ENCODE measurements around the gene CNGA3.

The CNGA3 gene

DNA sequence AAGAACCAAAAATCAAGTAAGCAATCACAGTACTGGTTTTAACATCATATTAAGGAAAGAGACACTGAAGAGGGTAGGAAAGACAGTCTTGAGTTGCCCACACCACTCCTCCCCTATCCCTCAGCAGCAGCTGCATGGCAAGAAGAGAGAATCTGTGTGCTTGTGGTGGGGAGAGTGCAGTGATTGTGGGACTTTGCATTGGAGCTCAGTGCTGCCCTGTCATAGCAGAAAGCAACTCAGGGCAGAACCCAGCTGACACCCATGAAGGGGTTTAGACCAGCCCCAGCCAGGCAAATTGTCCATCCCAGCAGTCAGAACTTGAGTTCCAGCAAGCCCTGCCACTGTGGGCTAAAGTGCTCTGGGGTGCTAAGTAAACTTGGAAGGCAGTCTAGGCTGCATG is 57.6 kb downstream of the CNGA3 start:
- Histone ChIP-seq H2BK12ac (ENCODE audit: low read length in 2 of 2) (no peak overlapping the region), H3K23ac (ENCODE audit: low read length in 2 of 2) (no peak overlapping the region), H2BK5ac (ENCODE audit: low read depth, low read length, poor library complexity, severe bottlenecking) (no peak overlapping the region), H3K14ac (ENCODE audit: low read length in 2 of 2) (no peak overlapping the region), H2BK15ac (ENCODE audit: low read depth, poor library complexity, severe bottlenecking) (no peak overlapping the region), H2AK5ac (ENCODE audit: low read length, severe bottlenecking) (no peak overlapping the region), H3K4ac (ENCODE audit: low read depth in 1 of 2, low read length in 2 of 2) (no peak overlapping the region), H3K27me3 (ENCODE audit: control insufficient read depth in 1 of 2, insufficient read depth in 1 of 2, low read length in 2 of 2) (peaks cover 24 to 52% of the 10 kb centered on the region in 2 experiments), H3K9ac (ENCODE audit: low read length) (no peak overlapping the region), H3K36me3 (ENCODE audit: control insufficient read depth in 1 of 2, insufficient read depth in 2 of 2, low read depth in 1 of 2, low read length in 2 of 2) (no peaks in the 10 kb centered on the region), H3K27ac (ENCODE audit: low read length, poor library complexity, severe bottlenecking) (no peak overlapping the region), H3K79me1 (replicated peaks; ENCODE audit: low read length, poor library complexity, severe bottlenecking) (no peaks in the 10 kb centered on the region), H3K4me2 (ENCODE audit: low read length, poor library complexity, severe bottlenecking) (no peak overlapping the region), H3K4me3 (ENCODE audit: insufficient read depth in 1 of 2, low read depth in 1 of 2, low read length in 2 of 2) (no peak overlapping the region), H3K18ac (ENCODE audit: low read depth in 1 of 2, low read length in 2 of 2) (no peak overlapping the region), H2AFZ (ENCODE audit: low read depth, low read length) (no peak overlapping the region), H3K4me1 (ENCODE audit: control insufficient read depth, insufficient read depth, low read depth, low read length) (no peaks in the 10 kb centered on the region), H4K91ac (ENCODE audit: low read length) (no peak overlapping the region), H2BK120ac (ENCODE audit: low read depth, low read length) (no peak overlapping the region), H3K9me3 (ENCODE audit: control insufficient read depth, low read length) (no peaks in the 10 kb centered on the region), H4K8ac (ENCODE audit: low read length) (no peak overlapping the region)
- DNase-seq = no peak

DNA sequence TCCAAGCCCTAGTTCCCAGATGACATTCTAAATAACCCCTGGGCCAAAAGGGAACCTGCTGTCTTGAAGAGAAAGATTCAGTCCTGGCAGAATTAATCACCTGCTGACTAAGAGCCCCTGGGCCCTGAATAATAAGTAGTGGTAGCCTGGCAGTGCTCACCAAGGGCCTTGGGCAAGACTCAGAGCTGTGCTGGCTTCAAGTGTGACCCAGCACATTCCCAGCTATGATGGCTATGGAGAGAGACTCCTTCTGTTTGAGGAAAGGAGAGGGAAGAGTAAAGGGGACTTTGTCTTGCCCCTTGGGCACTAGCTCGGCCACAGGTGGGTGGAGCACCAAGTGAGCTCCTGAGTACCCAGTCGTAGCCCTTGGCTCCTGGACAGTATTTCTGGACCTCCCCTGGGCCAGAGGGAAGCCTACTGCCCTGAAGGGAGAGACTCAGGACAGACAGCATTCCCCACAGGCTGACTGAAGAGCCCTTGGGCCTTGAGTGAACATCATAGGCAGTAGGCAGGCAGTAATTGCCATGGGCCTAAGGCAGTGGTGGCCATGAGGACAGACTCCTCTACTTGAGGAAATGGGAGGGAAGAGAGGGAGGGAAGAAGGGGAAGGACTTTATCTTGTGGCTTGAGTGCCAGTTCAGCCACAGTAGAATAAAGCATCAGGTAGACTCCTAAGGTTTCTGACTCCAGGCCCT is 58.4 kb downstream of the CNGA3 start:
- Histone ChIP-seq H3K18ac (ENCODE audit: low read depth in 1 of 2, low read length in 2 of 2) (no peak overlapping the region), H2BK12ac (ENCODE audit: low read length in 2 of 2) (no peak overlapping the region), H2AFZ (ENCODE audit: low read depth, low read length) (no peak overlapping the region), H3K4me2 (ENCODE audit: low read length, poor library complexity, severe bottlenecking) (no peak overlapping the region), H3K4me1 (ENCODE audit: control insufficient read depth, insufficient read depth, low read depth, low read length) (no peaks in the 10 kb centered on the region), H3K9ac (ENCODE audit: low read length) (no peak overlapping the region), H3K9me3 (ENCODE audit: control insufficient read depth, low read length) (no peaks in the 10 kb centered on the region), H3K27ac (ENCODE audit: low read length, poor library complexity, severe bottlenecking) (no peak overlapping the region), H3K23ac (ENCODE audit: low read length in 2 of 2) (no peak overlapping the region), H2BK15ac (ENCODE audit: low read depth, poor library complexity, severe bottlenecking) (no peak overlapping the region), H3K36me3 (ENCODE audit: control insufficient read depth in 1 of 2, insufficient read depth in 2 of 2, low read depth in 1 of 2, low read length in 2 of 2) (no peaks in the 10 kb centered on the region), H3K4me3 (ENCODE audit: insufficient read depth in 1 of 2, low read depth in 1 of 2, low read length in 2 of 2) (no peak overlapping the region), H2AK5ac (ENCODE audit: low read length, severe bottlenecking) (no peak overlapping the region), H4K91ac (ENCODE audit: low read length) (no peak overlapping the region), H3K4ac (ENCODE audit: low read depth in 1 of 2, low read length in 2 of 2) (no peak overlapping the region), H3K14ac (ENCODE audit: low read length in 2 of 2) (no peak overlapping the region), H2BK120ac (ENCODE audit: low read depth, low read length) (no peak overlapping the region), H3K27me3 (ENCODE audit: control insufficient read depth in 1 of 2, insufficient read depth in 1 of 2, low read length in 2 of 2) (peaks cover 24 to 47% of the 10 kb centered on the region in 2 experiments), H4K8ac (ENCODE audit: low read length) (no peak overlapping the region), H3K79me1 (replicated peaks; ENCODE audit: low read length, poor library complexity, severe bottlenecking) (no peaks in the 10 kb centered on the region), H2BK5ac (ENCODE audit: low read depth, low read length, poor library complexity, severe bottlenecking) (no peak overlapping the region)
- 75% methylated on average over 2 of the region's 2 CpGs for WGBS
- no peak for DNase-seq

DNA sequence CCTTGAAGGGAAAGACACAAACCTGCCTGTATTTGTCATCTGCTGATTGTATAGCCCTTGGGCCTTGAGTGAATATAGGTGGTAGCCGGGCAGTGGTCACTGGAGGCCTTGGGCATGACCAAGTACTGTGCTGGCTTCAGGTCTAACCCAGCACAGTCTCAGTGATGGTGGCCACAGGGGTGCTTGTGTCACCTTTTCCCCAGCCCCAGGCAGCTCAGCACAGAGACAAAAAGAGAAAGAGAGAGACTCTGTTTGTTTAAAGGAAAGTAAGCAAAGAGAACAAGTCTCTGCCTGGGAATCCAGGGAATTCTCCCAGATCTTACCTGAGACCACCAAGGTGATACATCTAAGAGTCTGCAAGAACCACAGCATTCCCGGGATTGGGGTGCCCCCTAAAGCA is 59.0 kb downstream of the CNGA3 start:
- peaks cover 24 to 42% of the 10 kb centered on the region in 2 experiments for H3K27me3 ChIP-seq (ENCODE audit: control insufficient read depth in 1 of 2, insufficient read depth in 1 of 2, low read length in 2 of 2)
- no peak overlapping the region for H3K23ac ChIP-seq (ENCODE audit: low read length in 2 of 2)
- no peak for DNase-seq
- H3K14ac ChIP-seq (ENCODE audit: low read length in 2 of 2) = no peak overlapping the region
- no peaks in the 10 kb centered on the region for H3K79me1 ChIP-seq (replicated peaks; ENCODE audit: low read length, poor library complexity, severe bottlenecking)
- no peak overlapping the region for H2AK5ac ChIP-seq (ENCODE audit: low read length, severe bottlenecking)
- 81% methylated on average over 2 of the region's 2 CpGs for WGBS
- H3K18ac ChIP-seq (ENCODE audit: low read depth in 1 of 2, low read length in 2 of 2) = no peak overlapping the region
- no peak overlapping the region for H2BK15ac ChIP-seq (ENCODE audit: low read depth, poor library complexity, severe bottlenecking)
- H3K4me1 ChIP-seq (ENCODE audit: control insufficient read depth, insufficient read depth, low read depth, low read length) = no peaks in the 10 kb centered on the region
- no peak overlapping the region for H3K9ac ChIP-seq (ENCODE audit: low read length)
- no peak overlapping the region for H2BK120ac ChIP-seq (ENCODE audit: low read depth, low read length)
- H3K36me3 ChIP-seq (ENCODE audit: control insufficient read depth in 1 of 2, insufficient read depth in 2 of 2, low read depth in 1 of 2, low read length in 2 of 2) = no peaks in the 10 kb centered on the region
- H2BK12ac ChIP-seq (ENCODE audit: low read length in 2 of 2) = no peak overlapping the region
- H4K8ac ChIP-seq (ENCODE audit: low read length) = no peak overlapping the region
- no peak overlapping the region for H3K27ac ChIP-seq (ENCODE audit: low read length, poor library complexity, severe bottlenecking)
- H3K4me3 ChIP-seq (ENCODE audit: insufficient read depth in 1 of 2, low read depth in 1 of 2, low read length in 2 of 2) = no peak overlapping the region
- no peaks in the 10 kb centered on the region for H3K9me3 ChIP-seq (ENCODE audit: control insufficient read depth, low read length)
- no peak overlapping the region for H4K91ac ChIP-seq (ENCODE audit: low read length)
- H3K4ac ChIP-seq (ENCODE audit: low read depth in 1 of 2, low read length in 2 of 2) = no peak overlapping the region
- H3K4me2 ChIP-seq (ENCODE audit: low read length, poor library complexity, severe bottlenecking) = no peak overlapping the region
- H2AFZ ChIP-seq (ENCODE audit: low read depth, low read length) = no peak overlapping the region
- no peak overlapping the region for H2BK5ac ChIP-seq (ENCODE audit: low read depth, low read length, poor library complexity, severe bottlenecking)

DNA sequence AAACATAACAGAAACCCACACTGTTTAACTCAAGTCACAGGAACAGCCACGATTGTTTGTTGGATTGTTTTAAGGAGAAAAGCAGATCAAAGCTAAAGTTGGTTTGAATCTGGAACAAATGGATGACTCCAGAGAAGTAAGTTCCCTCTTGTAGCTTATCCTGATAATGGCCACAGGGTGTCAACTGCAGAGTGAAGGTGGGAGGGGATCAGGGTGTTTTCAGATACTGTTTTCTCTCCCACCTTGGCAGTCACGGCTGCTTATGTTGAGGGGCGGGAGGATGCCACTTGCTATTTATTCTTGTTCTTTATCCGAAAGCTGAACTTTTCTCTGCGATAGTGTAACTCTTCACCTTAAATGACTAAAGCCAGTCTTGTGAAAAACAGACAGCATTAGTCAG is 61.9 kb downstream of the CNGA3 start:
- no peak overlapping the region for H3K4ac ChIP-seq (ENCODE audit: low read depth in 1 of 2, low read length in 2 of 2)
- 65% methylated on average over 4 of the region's 5 CpGs for WGBS
- no peak overlapping the region for H2BK15ac ChIP-seq (ENCODE audit: low read depth, poor library complexity, severe bottlenecking)
- H3K79me1 ChIP-seq (replicated peaks; ENCODE audit: low read length, poor library complexity, severe bottlenecking) = no peaks in the 10 kb centered on the region
- no peaks in the 10 kb centered on the region for H3K36me3 ChIP-seq (ENCODE audit: control insufficient read depth in 1 of 2, insufficient read depth in 2 of 2, low read depth in 1 of 2, low read length in 2 of 2)
- H3K4me2 ChIP-seq (ENCODE audit: low read length, poor library complexity, severe bottlenecking) = no peak overlapping the region
- no peak overlapping the region for H3K14ac ChIP-seq (ENCODE audit: low read length in 2 of 2)
- H2AFZ ChIP-seq (ENCODE audit: low read depth, low read length) = no peak overlapping the region
- no peak overlapping the region for H3K4me3 ChIP-seq (ENCODE audit: insufficient read depth in 1 of 2, low read depth in 1 of 2, low read length in 2 of 2)
- no peak overlapping the region for H2AK5ac ChIP-seq (ENCODE audit: low read length, severe bottlenecking)
- no peak for DNase-seq
- peaks cover 14 to 22% of the 10 kb centered on the region in 2 experiments for H3K27me3 ChIP-seq (ENCODE audit: control insufficient read depth in 1 of 2, insufficient read depth in 1 of 2, low read length in 2 of 2)
- no peak overlapping the region for H4K8ac ChIP-seq (ENCODE audit: low read length)
- H3K4me1 ChIP-seq (ENCODE audit: control insufficient read depth, insufficient read depth, low read depth, low read length) = no peaks in the 10 kb centered on the region
- H3K9me3 ChIP-seq (ENCODE audit: control insufficient read depth, low read length) = no peaks in the 10 kb centered on the region
- no peak overlapping the region for H3K9ac ChIP-seq (ENCODE audit: low read length)
- no peak overlapping the region for H2BK5ac ChIP-seq (ENCODE audit: low read depth, low read length, poor library complexity, severe bottlenecking)
- H3K18ac ChIP-seq (ENCODE audit: low read depth in 1 of 2, low read length in 2 of 2) = no peak overlapping the region
- H2BK12ac ChIP-seq (ENCODE audit: low read length in 2 of 2) = no peak overlapping the region
- no peak overlapping the region for H2BK120ac ChIP-seq (ENCODE audit: low read depth, low read length)
- no peak overlapping the region for H3K27ac ChIP-seq (ENCODE audit: low read length, poor library complexity, severe bottlenecking)
- H3K23ac ChIP-seq (ENCODE audit: low read length in 2 of 2) = no peak overlapping the region
- no peak overlapping the region for H4K91ac ChIP-seq (ENCODE audit: low read length)
